GM19099 (cell line): ENCODE data around the gene BMP7.

ENCODE experiments used
- POLR2A ChIP-seq: IDR thresholded peaks from 3 replicates; pipeline ENCODE4 v1.6.1; 2011; ENCODE audit warnings: low read depth; ENCODE audit not compliant: insufficient read length; ENCODE audit errors: extremely low read depth

The BMP7 gene

DNA sequence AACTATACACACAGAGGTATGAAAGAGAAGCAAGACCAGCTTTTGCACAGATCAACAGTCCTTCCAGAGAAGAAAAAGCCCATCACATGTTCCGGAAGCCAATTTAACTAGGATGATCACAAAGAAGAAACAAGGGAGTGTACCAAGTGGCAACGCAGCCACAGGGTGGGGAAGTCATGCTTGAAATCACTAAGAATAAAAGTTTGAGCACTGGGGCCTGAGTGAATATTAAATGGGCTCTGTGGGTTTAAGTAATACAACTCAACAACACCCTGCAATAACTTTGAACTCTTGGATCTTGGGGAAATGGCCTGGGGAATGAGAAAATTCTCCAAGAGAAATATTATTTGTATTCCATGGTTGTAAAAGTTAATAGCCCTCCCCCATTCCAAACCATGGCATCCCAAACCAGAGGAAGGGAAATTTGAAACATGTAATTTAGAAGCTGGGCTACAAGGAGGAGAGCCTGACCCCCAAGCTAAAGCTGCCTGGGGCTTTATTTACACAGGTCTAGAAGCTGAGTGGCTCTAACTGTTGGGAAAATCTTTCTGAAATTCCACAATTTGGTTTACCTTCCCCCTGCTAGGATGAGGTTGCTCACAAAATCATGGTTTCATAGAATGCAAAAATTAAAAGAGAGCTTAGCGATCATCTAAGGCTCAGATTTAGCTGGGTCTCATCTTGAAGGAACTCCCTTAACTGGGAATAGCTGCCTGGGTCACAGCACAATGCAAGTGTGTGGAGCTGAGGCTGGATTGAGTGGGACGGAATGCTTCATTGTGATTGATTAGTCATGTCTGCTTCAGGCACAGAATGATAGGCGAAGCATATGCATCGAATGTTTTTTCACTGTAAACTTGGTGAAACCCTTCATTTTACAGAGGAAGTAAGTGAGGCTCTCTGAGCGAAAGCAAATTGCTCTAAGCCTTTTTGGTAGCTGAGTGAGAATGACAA is 143.6 kb downstream of the BMP7 start:
- TF ChIP-seq POLR2A, result no peak

- no peak for TF ChIP-seq POLR2A
Measured at GRCh38 chr20:57118964-57119363, 147.5 kb downstream of the BMP7 start.
